Renal cortical epithelial cell (primary cell): ENCODE measurements around the gene MYO1E. TPM values are rescaled to one million over a fixed set of nuclear protein-coding genes. Genes with fewer than 3 reads are reported as not detected.
A peak's percentile ranks its signal among the peaks of the same experiment; 100 is the strongest.
"Not testable (repeated sequence)": the region's sequence is repeated elsewhere in the genome, so short reads cannot be mapped to it uniquely, and the experiment has no call there.

Source experiments
- DNase-seq: peaks from one replicate; pipeline ENCODE4 v3.0.0-alpha.2; 2011; ENCODE audit warnings: low read depth
- total RNA-seq: library from RNA; depleted of rRNA; stranded (reverse); fragments of >200 nt; gene quantifications from 2 replicates; pipeline ENCODE4 v1.2.3, GENCODE V29; 2014

The MYO1E gene
- total RNA-seq, 1 donor from 2014 or later: 694 TPM

- DNase-seq: not testable (repeated sequence)
These were observed 14.7 kb upstream of the MYO1E start for GRCh38 chr15:59387196-59387878.

GRCh38 chr15:59385171-59385570 is 12.5 kb upstream of the MYO1E start:
- no peak for DNase-seq

- DNase-seq: no peak
These were observed 11.8 kb upstream of the MYO1E start for GRCh38 chr15:59384507-59384906.

- no peak for DNase-seq
These were observed 8.4 kb upstream of the MYO1E start for GRCh38 chr15:59380902-59381610.

GRCh38 chr15:59379531-59379930 is 6.9 kb upstream of the MYO1E start:
- no peak for DNase-seq

- no peak for DNase-seq
These were observed 6.2 kb upstream of the MYO1E start for GRCh38 chr15:59378855-59379254.

- no peak for DNase-seq
These were observed 5.3 kb upstream of the MYO1E start for GRCh38 chr15:59377924-59378323.

GRCh38 chr15:59376733-59377132 is 4.1 kb upstream of the MYO1E start:
- peak; percentile 70 for DNase-seq

GRCh38 chr15:59373215-59373614 is 544 bp upstream of the MYO1E start:
- DNase-seq: no peak

- DNase-seq: no peak
These were observed 966 bp downstream of the MYO1E start for GRCh38 chr15:59371458-59372351.

GRCh38 chr15:59369597-59369996 is 3.1 kb downstream of the MYO1E start:
- DNase-seq: peak; percentile 55

- DNase-seq: no peak
These were observed 5.6 kb downstream of the MYO1E start for GRCh38 chr15:59367022-59367451.

- no peak for DNase-seq
These were observed 6.2 kb downstream of the MYO1E start for GRCh38 chr15:59366333-59367021.

GRCh38 chr15:59364248-59364647 is 8.4 kb downstream of the MYO1E start:
- DNase-seq: no peak

GRCh38 chr15:59362331-59362730 is 10.3 kb downstream of the MYO1E start:
- no peak for DNase-seq

- no peak for DNase-seq
These were observed 11.8 kb downstream of the MYO1E start for GRCh38 chr15:59360896-59361295.

GRCh38 chr15:59360305-59360704 is 12.4 kb downstream of the MYO1E start:
- DNase-seq: no peak

GRCh38 chr15:59355730-59356129 is 16.9 kb downstream of the MYO1E start:
- no peak for DNase-seq

GRCh38 chr15:59354417-59355031 is 18.1 kb downstream of the MYO1E start:
- no peak for DNase-seq

- DNase-seq: no peak
These were observed 18.7 kb downstream of the MYO1E start for GRCh38 chr15:59353994-59354416.

- DNase-seq: no peak
These were observed 20.0 kb downstream of the MYO1E start for GRCh38 chr15:59352683-59353082.
